HEK293 (cell line): ENCODE data around the gene MED25.

Experiments
- CTCF ChIA-PET: fragments of 350-600 bp; formaldehyde crosslinking; extraction: SDS; loops from one replicate; lab custom pipeline; 2021; ENCODE audit warnings: antibody characterized with exemption; lab: Yijun Ruan, JAX
- POLR2A ChIA-PET: fragments of 300-600 bp; formaldehyde crosslinking; extraction: SDS; loops from one replicate; lab custom pipeline; 2020; ENCODE audit warnings: antibody characterized with exemption, inconsistent platforms; lab: Yijun Ruan, JAX
- H3K27ac ChIP-seq: fragments of 200-500 bp; sonication (Bioruptor generic); 2 replicates; pipeline ENCODE4 v1.5.1; 2014; ENCODE audit warnings: low read depth, low read length, control low read depth, inconsistent platforms; ENCODE audit errors: extremely low read depth
- H3K36me3 ChIP-seq, 2 experiments: fragments of 200-500 bp in 1 of 2; sonication (Bioruptor generic) in 1 of 2; 1 replicate in 1 of 2; 2 replicates in 1 of 2; pipeline ENCODE4 v1.5.1; 2014 to 2017; ENCODE audit warnings: inconsistent platforms in 2 of 2, low read length in 2 of 2; ENCODE audit not compliant: control insufficient read depth in 2 of 2, insufficient read depth in 1 of 2
- H3K4me1 ChIP-seq: fragments of 200-500 bp; sonication (Bioruptor generic); 2 replicates; pipeline ENCODE4 v1.5.1; 2014; ENCODE audit warnings: mild to moderate bottlenecking, low read length, inconsistent platforms; ENCODE audit not compliant: control insufficient read depth, insufficient read depth
- H3K4me3 ChIP-seq: 2 replicates; pipeline ENCODE4 v1.5.1; 2011; ENCODE audit warnings: low read depth, mild to moderate bottlenecking, control low read depth, low read length, moderate library complexity
- H3K9me3 ChIP-seq: fragments of 200-500 bp; sonication (Bioruptor generic); 2 replicates; pipeline ENCODE4 v1.5.1; 2014; ENCODE audit warnings: low read depth, low read length, inconsistent platforms; ENCODE audit not compliant: control insufficient read depth, insufficient read depth
- HOXD13 ChIP-seq: sonication (generic); formaldehyde crosslinking; IDR thresholded peaks from 2 replicates; pipeline ENCODE4 v1.8.0; 2022; ENCODE audit warnings: missing genetic modification reagents, borderline replicate concordance
- KLF8 ChIP-seq: fragments of 450-650 bp; formaldehyde crosslinking; IDR thresholded peaks from 2 replicates; pipeline ENCODE4 v1.5.1; 2016; ENCODE audit warnings: missing biosample characterization, missing genetic modification characterization
- SETDB1 ChIP-seq: IDR thresholded peaks from one replicate; pipeline ENCODE4 v1.6.1; 2017; ENCODE audit warnings: mild to moderate bottlenecking, low read length, moderate library complexity, mixed read lengths; ENCODE audit not compliant: insufficient read length
- YY1 ChIP-seq: fragments of 450-650 bp; formaldehyde crosslinking; IDR thresholded peaks from 2 replicates; pipeline ENCODE4 v1.5.1; 2018; ENCODE audit warnings: missing biosample characterization, missing genetic modification characterization
- YY2 ChIP-seq: fragments of 450-650 bp; formaldehyde crosslinking; IDR thresholded peaks from 2 replicates; pipeline ENCODE4 v1.5.1; 2016; ENCODE audit warnings: missing biosample characterization, missing genetic modification characterization
- ZBTB21 ChIP-seq: fragments of 450-650 bp; formaldehyde crosslinking; IDR thresholded peaks from 2 replicates; pipeline ENCODE4 v1.5.1; 2017; ENCODE audit warnings: missing biosample characterization, missing genetic modification characterization
- ZNF121 ChIP-seq: fragments of 450-650 bp; formaldehyde crosslinking; IDR thresholded peaks from 2 replicates; pipeline ENCODE4 v1.5.1; 2016; ENCODE audit warnings: missing biosample characterization, missing genetic modification characterization
- ZNF24 ChIP-seq: fragments of 450-650 bp; formaldehyde crosslinking; IDR thresholded peaks from 2 replicates; pipeline ENCODE4 v1.5.1; 2016; ENCODE audit warnings: missing biosample characterization, missing genetic modification characterization
- ZNF37A ChIP-seq: fragments of 450-650 bp; IDR thresholded peaks from 2 replicates; pipeline ENCODE4 v1.5.1; 2018; ENCODE audit warnings: missing biosample characterization, missing genetic modification characterization
- ZNF521 ChIP-seq: fragments of 450-650 bp; formaldehyde crosslinking; IDR thresholded peaks from 2 replicates; pipeline ENCODE4 v1.5.1; 2017; ENCODE audit warnings: missing biosample characterization, mild to moderate bottlenecking, missing genetic modification characterization
- ZNF548 ChIP-seq: fragments of 450-650 bp; formaldehyde crosslinking; IDR thresholded peaks from 2 replicates; pipeline ENCODE4 v1.5.1; 2016; ENCODE audit warnings: missing biosample characterization, missing genetic modification characterization
- ZNF560 ChIP-seq: fragments of 450-650 bp; formaldehyde crosslinking; IDR thresholded peaks from 2 replicates; pipeline ENCODE4 v1.5.1; 2017; ENCODE audit warnings: missing biosample characterization, missing genetic modification characterization, borderline replicate concordance
- ZNF600 ChIP-seq: fragments of 450-650 bp; formaldehyde crosslinking; IDR thresholded peaks from 2 replicates; pipeline ENCODE4 v1.5.1; 2016; ENCODE audit warnings: missing biosample characterization, missing genetic modification characterization
- ZNF776 ChIP-seq: fragments of 450-650 bp; formaldehyde crosslinking; IDR thresholded peaks from 2 replicates; pipeline ENCODE4 v1.5.0; 2017; ENCODE audit warnings: missing biosample characterization, missing genetic modification characterization, borderline replicate concordance
- ZNF792 ChIP-seq: fragments of 450-650 bp; formaldehyde crosslinking; IDR thresholded peaks from 2 replicates; pipeline ENCODE4 v1.5.1; 2016; ENCODE audit warnings: missing biosample characterization, missing genetic modification characterization
- ZSCAN23 ChIP-seq: fragments of 450-650 bp; formaldehyde crosslinking; IDR thresholded peaks from 2 replicates; pipeline ENCODE4 v1.5.1; 2016; ENCODE audit warnings: missing biosample characterization, missing genetic modification characterization
- TF ChIP-seq, protein P1 (sequence below): fragments of 450-650 bp; formaldehyde crosslinking; IDR thresholded peaks from 2 replicates; pipeline ENCODE4 v1.5.0; 2017; ENCODE audit warnings: missing biosample characterization, missing genetic modification characterization, borderline replicate concordance
- TF ChIP-seq, protein P2 (sequence below): fragments of 450-650 bp; formaldehyde crosslinking; IDR thresholded peaks from 2 replicates; pipeline ENCODE4 v1.5.1; 2016; ENCODE audit warnings: missing biosample characterization, missing genetic modification characterization
- TF ChIP-seq, protein P3 (sequence below): fragments of 450-650 bp; formaldehyde crosslinking; IDR thresholded peaks from 2 replicates; pipeline ENCODE4 v1.5.1; 2017; ENCODE audit warnings: missing biosample characterization, missing genetic modification characterization

Gene MED25

DNA sequence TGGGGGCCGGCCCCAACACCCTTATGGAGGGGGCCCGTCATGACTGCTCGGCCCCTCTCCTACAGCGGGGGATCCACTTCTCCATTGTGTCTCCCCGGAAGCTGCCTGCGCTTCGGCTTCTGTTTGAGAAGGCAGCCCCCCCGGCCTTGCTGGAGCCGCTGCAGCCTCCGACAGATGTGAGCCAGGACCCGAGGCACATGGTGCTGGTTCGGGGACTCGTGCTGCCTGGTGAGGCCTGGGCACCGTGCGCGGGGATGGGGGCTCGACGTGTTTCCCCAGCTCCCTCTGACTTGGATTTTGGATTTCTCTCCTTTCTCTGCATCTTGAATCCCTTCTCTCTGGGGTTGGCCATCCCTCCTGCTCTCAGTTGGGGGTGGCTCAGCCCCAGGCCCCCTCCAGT, 11.6 kb downstream of the MED25 start:
- CTCF ChIA-PET, result no interaction called here
- no peak overlapping the region for H3K27ac ChIP-seq
- POLR2A ChIA-PET, result interaction anchor here (0.6 kb wide), 1 partner anchor 266 kb away, joined by 4 read pairs; no protein-coding TSS in a partner anchor
- peaks cover 10 to 78% of the 10 kb centered on the region in 2 experiments; a peak in 2 of 3 replicates for H3K36me3 ChIP-seq
- TF ChIP-seq, protein P1, sequence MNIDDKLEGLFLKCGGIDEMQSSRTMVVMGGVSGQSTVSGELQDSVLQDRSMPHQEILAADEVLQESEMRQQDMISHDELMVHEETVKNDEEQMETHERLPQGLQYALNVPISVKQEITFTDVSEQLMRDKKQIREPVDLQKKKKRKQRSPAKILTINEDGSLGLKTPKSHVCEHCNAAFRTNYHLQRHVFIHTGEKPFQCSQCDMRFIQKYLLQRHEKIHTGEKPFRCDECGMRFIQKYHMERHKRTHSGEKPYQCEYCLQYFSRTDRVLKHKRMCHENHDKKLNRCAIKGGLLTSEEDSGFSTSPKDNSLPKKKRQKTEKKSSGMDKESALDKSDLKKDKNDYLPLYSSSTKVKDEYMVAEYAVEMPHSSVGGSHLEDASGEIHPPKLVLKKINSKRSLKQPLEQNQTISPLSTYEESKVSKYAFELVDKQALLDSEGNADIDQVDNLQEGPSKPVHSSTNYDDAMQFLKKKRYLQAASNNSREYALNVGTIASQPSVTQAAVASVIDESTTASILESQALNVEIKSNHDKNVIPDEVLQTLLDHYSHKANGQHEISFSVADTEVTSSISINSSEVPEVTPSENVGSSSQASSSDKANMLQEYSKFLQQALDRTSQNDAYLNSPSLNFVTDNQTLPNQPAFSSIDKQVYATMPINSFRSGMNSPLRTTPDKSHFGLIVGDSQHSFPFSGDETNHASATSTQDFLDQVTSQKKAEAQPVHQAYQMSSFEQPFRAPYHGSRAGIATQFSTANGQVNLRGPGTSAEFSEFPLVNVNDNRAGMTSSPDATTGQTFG (tag by site-specific recombination), result no peak
- TF ChIP-seq YY1 (tag by site-specific recombination), result no peak
- TF ChIP-seq KLF8 (tag by site-specific recombination), result no peak
- TF ChIP-seq SETDB1, result no peak
- no peak for TF ChIP-seq ZNF24 (tag by site-specific recombination)
- TF ChIP-seq, protein P2, sequence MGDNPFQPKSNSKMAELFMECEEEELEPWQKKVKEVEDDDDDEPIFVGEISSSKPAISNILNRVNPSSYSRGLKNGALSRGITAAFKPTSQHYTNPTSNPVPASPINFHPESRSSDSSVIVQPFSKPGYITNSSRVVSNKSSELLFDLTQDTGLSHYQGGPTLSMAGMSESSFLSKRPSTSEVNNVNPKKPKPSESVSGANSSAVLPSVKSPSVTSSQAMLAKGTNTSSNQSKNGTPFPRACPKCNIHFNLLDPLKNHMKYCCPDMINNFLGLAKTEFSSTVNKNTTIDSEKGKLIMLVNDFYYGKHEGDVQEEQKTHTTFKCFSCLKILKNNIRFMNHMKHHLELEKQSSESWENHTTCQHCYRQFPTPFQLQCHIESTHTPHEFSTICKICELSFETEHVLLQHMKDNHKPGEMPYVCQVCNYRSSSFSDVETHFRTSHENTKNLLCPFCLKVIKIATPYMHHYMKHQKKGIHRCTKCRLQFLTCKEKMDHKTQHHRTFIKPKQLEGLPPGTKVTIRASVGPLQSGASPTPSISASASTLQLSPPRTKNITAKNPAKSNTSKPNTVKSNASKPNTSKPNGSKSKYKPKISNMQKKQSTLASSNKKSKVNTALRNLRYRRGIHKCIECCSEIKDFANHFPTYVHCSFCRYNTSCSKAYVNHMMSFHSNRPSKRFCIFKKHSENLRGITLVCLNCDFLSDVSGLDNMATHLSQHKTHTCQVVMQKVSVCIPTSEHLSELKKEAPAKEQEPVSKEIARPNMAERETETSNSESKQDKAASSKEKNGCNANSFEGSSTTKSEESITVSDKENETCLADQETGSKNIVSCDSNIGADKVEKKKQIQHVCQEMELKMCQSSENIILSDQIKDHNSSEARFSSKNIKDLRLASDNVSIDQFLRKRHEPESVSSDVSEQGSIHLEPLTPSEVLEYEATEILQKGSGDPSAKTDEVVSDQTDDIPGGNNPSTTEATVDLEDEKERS (tag by site-specific recombination), result no peak
- TF ChIP-seq, all 188 proteins: peak for 0
- Histone ChIP-seq H3K4me1 (no peaks in the 10 kb centered on the region; the same call in 1 of the 2 replicates), H3K9me3 (no peaks in the 10 kb centered on the region), H3K4me3 (no peak overlapping the region)

DNA sequence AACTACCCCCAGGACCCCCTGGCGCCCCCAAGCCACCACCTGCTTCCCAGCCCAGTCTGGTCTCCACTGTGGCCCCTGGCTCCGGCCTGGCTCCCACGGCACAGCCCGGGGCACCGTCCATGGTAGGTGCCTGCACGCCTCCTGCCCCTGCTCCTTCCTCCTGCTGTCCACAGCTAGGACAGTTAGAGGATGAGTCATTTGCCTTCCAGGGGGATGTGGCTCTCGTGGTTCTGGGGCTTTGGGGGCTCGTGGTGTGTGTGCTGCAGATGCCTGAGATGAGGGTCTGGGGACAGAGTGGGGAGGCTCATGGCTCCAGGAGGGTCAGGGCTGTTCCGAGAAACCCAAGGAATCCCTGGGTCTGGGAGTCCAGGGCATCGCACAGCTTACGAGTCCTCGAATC, 12.7 kb downstream of the MED25 start:
- no peak overlapping the region for H3K4me3 ChIP-seq
- peaks cover 6 to 89% of the 10 kb centered on the region in 2 experiments; a peak in 2 of 3 replicates for H3K36me3 ChIP-seq
- CTCF ChIA-PET, result no interaction called here
- no peaks in the 10 kb centered on the region for H3K4me1 ChIP-seq
- no peaks in the 10 kb centered on the region for H3K9me3 ChIP-seq
- TF ChIP-seq ZNF548 (tag by site-specific recombination) (no peak), ZNF560 (tag by site-specific recombination) (no peak), YY2 (tag by site-specific recombination) (no peak), ZBTB21 (tag by site-specific recombination) (no peak), ZNF37A (tag by site-specific recombination) (no peak), ZNF776 (tag by site-specific recombination) (no peak), ZNF521 (tag by site-specific recombination) (no peak), ZNF600 (no peak), ZSCAN23 (tag by site-specific recombination) (no peak), ZNF792 (tag by site-specific recombination) (no peak), ZNF121 (tag by site-specific recombination) (no peak), HOXD13 (CRISPR knock-in tag) (no peak)
- TF ChIP-seq, protein P3, sequence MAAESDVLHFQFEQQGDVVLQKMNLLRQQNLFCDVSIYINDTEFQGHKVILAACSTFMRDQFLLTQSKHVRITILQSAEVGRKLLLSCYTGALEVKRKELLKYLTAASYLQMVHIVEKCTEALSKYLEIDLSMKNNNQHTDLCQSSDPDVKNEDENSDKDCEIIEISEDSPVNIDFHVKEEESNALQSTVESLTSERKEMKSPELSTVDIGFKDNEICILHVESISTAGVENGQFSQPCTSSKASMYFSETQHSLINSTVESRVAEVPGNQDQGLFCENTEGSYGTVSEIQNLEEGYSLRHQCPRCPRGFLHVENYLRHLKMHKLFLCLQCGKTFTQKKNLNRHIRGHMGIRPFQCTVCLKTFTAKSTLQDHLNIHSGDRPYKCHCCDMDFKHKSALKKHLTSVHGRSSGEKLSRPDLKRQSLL, result no peak
- H3K27ac ChIP-seq, result 0 out of 2 replicates have a peak overlapping the region, but pooled peaks have one; percentile 9
- POLR2A ChIA-PET, result no interaction called here
